PFSK-1 (cell line): ENCODE data around the gene MYL5.

Source experiments
- FOXP2 ChIP-seq: optimal IDR thresholded peaks from 2 replicates; pipeline ENCODE3; 2011; ENCODE audit warnings: borderline replicate concordance, control low read depth, inconsistent platforms; ENCODE audit not compliant: insufficient read depth; ENCODE audit errors: extremely low read length, extremely low read depth
- POLR2AphosphoS5 ChIP-seq: IDR thresholded peaks from 2 replicates; pipeline ENCODE4 v1.6.1; 2012; ENCODE audit warnings: low read depth, mild to moderate bottlenecking, control low read depth, low read length, moderate library complexity
- SIN3A ChIP-seq: IDR thresholded peaks from 2 replicates; pipeline ENCODE4 v1.6.1; 2012; ENCODE audit warnings: mild to moderate bottlenecking, low read length, moderate library complexity, borderline replicate concordance; ENCODE audit not compliant: insufficient read depth
- TAF1 ChIP-seq: IDR thresholded peaks from 2 replicates; pipeline ENCODE4 v1.6.1; 2012; ENCODE audit warnings: low read length, control low read depth, borderline replicate concordance; ENCODE audit not compliant: insufficient read depth
- TF ChIP-seq, protein P1 (sequence below), 2 experiments: IDR thresholded peaks; 2 replicates each; pipeline versions ENCODE4 v1.6.1 to v1.8.0; 2011 to 2012; ENCODE audit warnings: low read depth in 2 of 2, low read length in 2 of 2, control low read depth in 1 of 2, inconsistent platforms in 1 of 2, mild to moderate bottlenecking in 1 of 2, moderate library complexity in 1 of 2; ENCODE audit not compliant: insufficient read depth in 1 of 2

The MYL5 gene

DNA sequence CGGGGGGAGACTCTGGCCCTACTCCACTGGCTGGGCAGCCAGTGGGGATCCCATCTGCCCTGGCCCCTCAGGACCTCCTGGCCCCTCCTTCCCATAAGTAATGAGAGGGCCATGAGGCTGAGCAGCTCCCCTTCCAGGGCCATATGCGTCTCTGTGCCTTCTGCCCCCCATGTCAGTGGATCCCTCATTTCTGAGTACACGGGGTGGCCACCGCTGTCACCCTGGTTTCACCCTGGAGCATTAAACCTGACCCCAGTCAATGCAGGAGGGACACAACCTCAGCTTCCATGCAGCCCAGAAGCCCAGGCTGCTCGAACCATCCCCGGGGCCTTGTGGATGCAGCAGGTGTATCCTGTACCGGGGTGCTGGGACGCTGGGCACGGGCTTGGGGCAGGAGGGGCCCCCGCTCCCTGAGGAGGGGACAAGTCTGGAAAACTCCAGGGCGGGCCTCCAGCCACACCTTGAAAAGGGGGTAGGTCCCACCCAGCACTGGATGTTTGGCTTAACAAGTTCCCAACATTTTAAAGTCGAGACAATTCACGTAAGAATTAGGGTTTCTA is 24.5 kb upstream of the MYL5 start:
- no peak for TF ChIP-seq TAF1
- TF ChIP-seq, protein P1, sequence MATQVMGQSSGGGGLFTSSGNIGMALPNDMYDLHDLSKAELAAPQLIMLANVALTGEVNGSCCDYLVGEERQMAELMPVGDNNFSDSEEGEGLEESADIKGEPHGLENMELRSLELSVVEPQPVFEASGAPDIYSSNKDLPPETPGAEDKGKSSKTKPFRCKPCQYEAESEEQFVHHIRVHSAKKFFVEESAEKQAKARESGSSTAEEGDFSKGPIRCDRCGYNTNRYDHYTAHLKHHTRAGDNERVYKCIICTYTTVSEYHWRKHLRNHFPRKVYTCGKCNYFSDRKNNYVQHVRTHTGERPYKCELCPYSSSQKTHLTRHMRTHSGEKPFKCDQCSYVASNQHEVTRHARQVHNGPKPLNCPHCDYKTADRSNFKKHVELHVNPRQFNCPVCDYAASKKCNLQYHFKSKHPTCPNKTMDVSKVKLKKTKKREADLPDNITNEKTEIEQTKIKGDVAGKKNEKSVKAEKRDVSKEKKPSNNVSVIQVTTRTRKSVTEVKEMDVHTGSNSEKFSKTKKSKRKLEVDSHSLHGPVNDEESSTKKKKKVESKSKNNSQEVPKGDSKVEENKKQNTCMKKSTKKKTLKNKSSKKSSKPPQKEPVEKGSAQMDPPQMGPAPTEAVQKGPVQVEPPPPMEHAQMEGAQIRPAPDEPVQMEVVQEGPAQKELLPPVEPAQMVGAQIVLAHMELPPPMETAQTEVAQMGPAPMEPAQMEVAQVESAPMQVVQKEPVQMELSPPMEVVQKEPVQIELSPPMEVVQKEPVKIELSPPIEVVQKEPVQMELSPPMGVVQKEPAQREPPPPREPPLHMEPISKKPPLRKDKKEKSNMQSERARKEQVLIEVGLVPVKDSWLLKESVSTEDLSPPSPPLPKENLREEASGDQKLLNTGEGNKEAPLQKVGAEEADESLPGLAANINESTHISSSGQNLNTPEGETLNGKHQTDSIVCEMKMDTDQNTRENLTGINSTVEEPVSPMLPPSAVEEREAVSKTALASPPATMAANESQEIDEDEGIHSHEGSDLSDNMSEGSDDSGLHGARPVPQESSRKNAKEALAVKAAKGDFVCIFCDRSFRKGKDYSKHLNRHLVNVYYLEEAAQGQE (IDR thresholded peaks at IDR 0.05; ENCODE audit: insufficient read depth in 1 of 2, low read depth in 2 of 2, low read length in 2 of 2): no peak

GRCh38 chr4:650461-650860 is 23.9 kb upstream of the MYL5 start:
- no peak for TF ChIP-seq POLR2AphosphoS5
- no peak for TF ChIP-seq TAF1
- TF ChIP-seq, protein P1 (IDR thresholded peaks at IDR 0.05; ENCODE audit: insufficient read depth in 1 of 2, low read depth in 2 of 2, low read length in 2 of 2): no peak
- TF ChIP-seq FOXP2: no peak
- no peak for TF ChIP-seq SIN3A

GRCh38 chr4:650951-651883 is 23.1 kb upstream of the MYL5 start:
- TF ChIP-seq FOXP2: no peak
- TF ChIP-seq, protein P1 (IDR thresholded peaks at IDR 0.05; ENCODE audit: insufficient read depth in 1 of 2, low read depth in 2 of 2, low read length in 2 of 2): no peak
- no peak for TF ChIP-seq POLR2AphosphoS5
- no peak for TF ChIP-seq TAF1
- no peak for TF ChIP-seq SIN3A

DNA sequence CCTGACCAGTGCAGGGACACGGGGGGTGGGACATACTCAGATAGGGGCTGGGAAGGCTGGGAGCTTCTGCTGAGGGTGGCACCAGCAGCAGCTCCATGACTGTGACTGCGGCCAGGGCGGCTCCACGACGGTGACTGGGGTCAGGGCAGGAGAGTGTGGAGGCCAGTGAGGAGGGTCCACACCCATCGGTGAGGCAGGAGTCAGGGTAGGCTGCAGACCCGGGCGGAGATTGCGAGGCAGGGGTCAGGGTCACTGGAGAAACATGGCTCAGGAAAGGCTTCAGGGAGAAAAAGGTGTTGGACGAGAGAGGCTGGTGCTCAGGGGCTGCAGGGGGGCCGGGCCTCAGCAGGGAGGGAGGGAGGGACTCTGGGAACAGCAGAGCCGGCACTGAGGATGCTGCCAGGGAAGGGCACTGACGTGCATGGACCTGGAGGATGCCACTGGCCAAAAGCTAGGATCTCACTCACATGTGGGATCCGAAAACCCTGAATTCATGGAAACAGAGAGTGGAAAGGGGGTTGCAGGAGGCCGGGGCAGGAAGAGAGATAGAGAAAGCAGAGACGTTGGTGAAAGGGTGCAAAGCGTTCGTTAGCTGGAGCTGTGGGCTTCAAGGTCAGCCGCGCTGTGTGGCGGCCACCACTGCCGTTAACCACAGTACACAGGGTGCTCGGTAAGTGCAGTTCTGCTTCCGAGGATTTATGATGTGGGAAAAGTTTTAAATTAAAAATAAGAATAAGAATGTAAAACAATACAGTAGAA is 22.3 kb upstream of the MYL5 start:
- TF ChIP-seq POLR2AphosphoS5: no peak
- no peak for TF ChIP-seq TAF1
- no peak for TF ChIP-seq FOXP2
- no peak for TF ChIP-seq SIN3A
- TF ChIP-seq, protein P1 (IDR thresholded peaks at IDR 0.05; ENCODE audit: insufficient read depth in 1 of 2, low read depth in 2 of 2, low read length in 2 of 2): no peak
